IMR-90 (cell line): Measurements from ENCODE around the gene TJP3.

ENCODE experiments used
- BHLHE40 ChIP-seq: fragments of 150-350 bp; IDR thresholded peaks from 2 replicates; pipeline ENCODE4 v1.6.1; 2016; ENCODE audit warnings: mild to moderate bottlenecking, low read depth, low read length
- CHD1 ChIP-seq: IDR thresholded peaks from 2 replicates; pipeline ENCODE4 v1.6.1; 2012; ENCODE audit warnings: low read depth, low read length, improper control_type of control experiment
- CTCF ChIP-seq: conservative IDR thresholded peaks from 2 replicates; pipeline ENCODE4 v1.5.1; 2012; ENCODE audit warnings: mild to moderate bottlenecking, low read depth, low read length, improper control_type of control experiment
- FOS ChIP-seq: fragments of 150-350 bp; IDR thresholded peaks from 2 replicates; pipeline ENCODE4 v1.6.1; 2016; ENCODE audit warnings: low read depth, low read length
- MAFK ChIP-seq: IDR thresholded peaks from 2 replicates; pipeline ENCODE4 v1.6.1; 2012; ENCODE audit warnings: low read depth, low read length, improper control_type of control experiment
- MAZ ChIP-seq: IDR thresholded peaks from 2 replicates; pipeline ENCODE4 v1.6.1; 2012; ENCODE audit warnings: low read depth, mild to moderate bottlenecking, low read length, improper control_type of control experiment, moderate library complexity, borderline replicate concordance
- MXI1 ChIP-seq: IDR thresholded peaks from 2 replicates; pipeline ENCODE4 v1.6.1; 2012; ENCODE audit warnings: low read depth, mild to moderate bottlenecking, low read length, moderate library complexity, borderline replicate concordance
- NFE2L2 ChIP-seq: fragments of 150-350 bp; IDR thresholded peaks from 2 replicates; pipeline ENCODE4 v1.6.1; 2016; ENCODE audit warnings: low read depth, mild to moderate bottlenecking, low read length
- POLR2A ChIP-seq: IDR thresholded peaks from 2 replicates; pipeline ENCODE4 v1.6.1; 2012; ENCODE audit warnings: mild to moderate bottlenecking, low read depth, low read length
- RAD21 ChIP-seq: IDR thresholded peaks from 2 replicates; pipeline ENCODE4 v1.6.1; 2012; ENCODE audit warnings: low read length, improper control_type of control experiment
- RCOR1 ChIP-seq: IDR thresholded peaks from 2 replicates; pipeline ENCODE4 v1.6.1; 2012; ENCODE audit warnings: mild to moderate bottlenecking, low read length, improper control_type of control experiment; ENCODE audit not compliant: insufficient replicate concordance
- SMC3 ChIP-seq: fragments of 150-350 bp; IDR thresholded peaks from 2 replicates; pipeline ENCODE4 v1.6.1; 2016; ENCODE audit warnings: low read depth, mild to moderate bottlenecking, antibody characterized with exemption, low read length, moderate library complexity
- USF2 ChIP-seq: fragments of 150-350 bp; IDR thresholded peaks from 2 replicates; pipeline ENCODE4 v1.6.1; 2017; ENCODE audit warnings: mild to moderate bottlenecking, antibody characterized with exemption, low read length, low read depth

GRCh38 chr19:3722443-3723109, 14.4 kb downstream of the TJP3 start:
- TF ChIP-seq CTCF (no peak), RAD21 (no peak), RCOR1 (no peak), FOS (no peak), SMC3 (no peak), CHD1 (no peak), POLR2A (no peak), MAFK (no peak), USF2 (no peak), BHLHE40 (no peak), NFE2L2 (no peak), MAZ (no peak), MXI1 (no peak)
